ENCODE measurements around the gene MESP2. TPM values are rescaled to one million over a fixed set of nuclear protein-coding genes. Genes with fewer than 3 reads are reported as not detected.

The MESP2 gene
- total and polyA plus RNA-seq, 2 of the 13 experiments (the other 11 are each of a cell fraction or from before 2014, with no cell fraction given): not detected

DNA sequence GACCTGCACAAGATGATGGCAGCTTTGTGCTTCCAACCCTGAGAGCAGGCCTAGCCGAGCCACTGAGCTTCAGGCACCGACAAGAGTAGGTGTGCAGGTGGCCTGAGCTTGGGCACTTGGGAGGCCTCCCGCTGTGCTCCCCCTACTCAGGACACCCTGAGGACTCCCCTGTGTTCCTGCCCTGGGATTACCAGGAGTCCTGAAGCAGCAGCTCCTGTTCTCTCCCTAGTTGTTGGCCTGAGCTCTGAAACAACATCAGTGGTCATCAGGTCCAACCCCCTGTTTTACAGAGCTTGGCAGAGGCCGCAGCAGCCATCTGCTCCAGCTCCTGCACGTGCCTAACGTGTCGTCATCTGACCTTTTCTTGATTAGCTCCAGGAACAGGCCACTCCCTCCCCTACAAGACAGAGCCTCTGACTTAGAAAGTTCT is 8.0 kb upstream of the MESP2 start:
- no TSS peak for BruUV-seq (replicated peaks)
- intact Hi-C loops (cut with micrococcal nuclease; ENCODE audit: unreplicated experiment): no loop called here
- Histone ChIP-seq H3K27ac (ENCODE audit: extremely low read length, insufficient read depth, low read length) (no peak overlapping the region), H4K20me1 (ENCODE audit: insufficient read depth, low read length) (no peaks in the 10 kb centered on the region), H3K79me2 (ENCODE audit: insufficient read depth, low read length) (no peaks in the 10 kb centered on the region), H3K36me3 (replicated peaks in 1 of 2; ENCODE audit: control insufficient read depth in 1 of 2, insufficient read depth in 2 of 2, low read length in 2 of 2) (no peaks in the 10 kb centered on the region), H3K4me3 (replicated peaks in 1 of 3; ENCODE audit: insufficient read depth in 1 of 3, low read depth in 2 of 3, low read length in 3 of 3) (no peak overlapping the region; a peak in 1 of 6 replicates), H3K9me3 (ENCODE audit: low read length) (no peaks in the 10 kb centered on the region), H3K4me1 (ENCODE audit: insufficient read depth, low read length) (peaks cover 31% of the 10 kb centered on the region), H2AFZ (ENCODE audit: low read length) (no peak overlapping the region), H3K4me2 (ENCODE audit: low read depth, low read length) (no peak overlapping the region), H3K27me3 (ENCODE audit: control insufficient read depth in 1 of 2, insufficient read depth in 2 of 2, low read length in 2 of 2) (peaks cover 0 to 4% of the 10 kb centered on the region in 2 experiments; a peak in 2 of 5 replicates), H3K9ac (ENCODE audit: insufficient read depth, low read depth, low read length) (no peak overlapping the region)
- FAIRE-seq (no peak), DNase-seq (ENCODE audit: low spot score) (no peak), ATAC-seq (peak; percentile 42)
- TF ChIP-seq ZNF263 (CRISPR knock-in tag; IDR thresholded peaks at IDR 0.05): peak; percentile 60; the same call in 1 of the 2 replicates
- TF ChIP-seq BHLHE40 (IDR thresholded peaks at IDR 0.05; ENCODE audit: low read length): 0 out of 2 replicates have a peak, but pooled peaks have one; percentile 25
- TF ChIP-seq, protein P1, sequence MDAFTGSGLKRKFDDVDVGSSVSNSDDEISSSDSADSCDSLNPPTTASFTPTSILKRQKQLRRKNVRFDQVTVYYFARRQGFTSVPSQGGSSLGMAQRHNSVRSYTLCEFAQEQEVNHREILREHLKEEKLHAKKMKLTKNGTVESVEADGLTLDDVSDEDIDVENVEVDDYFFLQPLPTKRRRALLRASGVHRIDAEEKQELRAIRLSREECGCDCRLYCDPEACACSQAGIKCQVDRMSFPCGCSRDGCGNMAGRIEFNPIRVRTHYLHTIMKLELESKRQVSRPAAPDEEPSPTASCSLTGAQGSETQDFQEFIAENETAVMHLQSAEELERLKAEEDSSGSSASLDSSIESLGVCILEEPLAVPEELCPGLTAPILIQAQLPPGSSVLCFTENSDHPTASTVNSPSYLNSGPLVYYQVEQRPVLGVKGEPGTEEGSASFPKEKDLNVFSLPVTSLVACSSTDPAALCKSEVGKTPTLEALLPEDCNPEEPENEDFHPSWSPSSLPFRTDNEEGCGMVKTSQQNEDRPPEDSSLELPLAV (CRISPR knock-in tag; conservative IDR thresholded peaks at IDR 0.05; ENCODE audit: low read depth): no peak
- POLR2A ChIA-PET: interaction anchor here (0.5 to 1.3 kb wide), 3 partner anchors 11 to 151 kb away, joined by 3 to 4 read pairs (median 3); partner anchors contain the start of gene ANPEP
- in situ Hi-C loops (cut with HindIII; ENCODE audit: extremely low pct_ligation_motif_present, low pct_unique_long_range_greater_than_20kb): no loop called here
- 8% methylated on average over 3 of the region's 7 CpGs for WGBS (ENCODE audit: low lambda C conversion rate)
- CTCF ChIA-PET (ENCODE audit: low intra/inter-chr PET ratio, low total read pairs): no interaction called here

DNA sequence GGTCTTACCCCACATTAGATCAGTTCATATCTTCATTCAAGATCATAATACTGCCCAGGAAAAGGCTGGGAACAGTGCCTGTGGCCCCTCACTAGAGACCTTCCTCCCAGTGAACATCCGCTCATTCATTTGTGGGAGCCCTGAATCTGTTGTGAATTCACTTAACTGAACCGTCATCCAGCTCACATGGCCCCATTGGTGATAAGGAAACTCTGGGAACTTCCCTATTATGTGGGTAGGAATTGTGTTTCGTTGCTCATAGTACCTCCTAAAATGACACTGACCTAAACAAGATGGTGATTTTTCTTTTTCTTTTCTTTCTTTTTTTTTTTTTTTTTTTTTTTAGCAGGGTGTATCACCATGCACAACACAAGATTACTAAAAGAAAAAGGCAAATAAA is 6.8 kb upstream of the MESP2 start:
- Histone ChIP-seq H3K27ac (ENCODE audit: extremely low read length, insufficient read depth, low read length) (no peak overlapping the region), H3K4me2 (ENCODE audit: low read depth, low read length) (no peak overlapping the region), H3K79me2 (ENCODE audit: insufficient read depth, low read length) (no peaks in the 10 kb centered on the region), H4K20me1 (ENCODE audit: insufficient read depth, low read length) (no peaks in the 10 kb centered on the region), H3K4me1 (ENCODE audit: insufficient read depth, low read length) (peaks cover 35% of the 10 kb centered on the region), H3K9me3 (ENCODE audit: low read length) (no peaks in the 10 kb centered on the region), H3K36me3 (replicated peaks in 1 of 2; ENCODE audit: control insufficient read depth in 1 of 2, insufficient read depth in 2 of 2, low read length in 2 of 2) (no peaks in the 10 kb centered on the region), H3K9ac (ENCODE audit: insufficient read depth, low read depth, low read length) (no peak overlapping the region), H2AFZ (ENCODE audit: low read length) (no peak overlapping the region), H3K4me3 (replicated peaks in 1 of 3; ENCODE audit: insufficient read depth in 1 of 3, low read depth in 2 of 3, low read length in 3 of 3) (no peak overlapping the region), H3K27me3 (ENCODE audit: control insufficient read depth in 1 of 2, insufficient read depth in 2 of 2, low read length in 2 of 2) (peaks cover 0 to 4% of the 10 kb centered on the region in 2 experiments; a peak in 2 of 5 replicates)
- FAIRE-seq: no peak
- in situ Hi-C loops (cut with HindIII; ENCODE audit: extremely low pct_ligation_motif_present, low pct_unique_long_range_greater_than_20kb) (no loop called here), intact Hi-C loops (cut with micrococcal nuclease; ENCODE audit: unreplicated experiment) (no loop called here)
- POLR2A ChIA-PET: no interaction called here
- ATAC-seq: no peak
- no peak for DNase-seq (ENCODE audit: low spot score)
- no TSS peak for BruUV-seq (replicated peaks)
- CTCF ChIA-PET (ENCODE audit: low intra/inter-chr PET ratio, low total read pairs): no interaction called here
- WGBS (ENCODE audit: low lambda C conversion rate): 49% methylated on average over 3 of the region's 3 CpGs
- TF ChIP-seq KLF6 (CRISPR knock-in tag; IDR thresholded peaks at IDR 0.05) (no peak), RNF2 (conservative IDR thresholded peaks at IDR 0.05; ENCODE audit: low read depth) (no peak), NCOA1 (CRISPR knock-in tag; IDR thresholded peaks at IDR 0.05) (no peak), SSRP1 (CRISPR knock-in tag; IDR thresholded peaks at IDR 0.05) (no peak), HMGA1 (CRISPR knock-in tag; conservative IDR thresholded peaks at IDR 0.05) (no peak), ISX (CRISPR knock-in tag; conservative IDR thresholded peaks at IDR 0.05) (no peak), SMYD3 (CRISPR knock-in tag; IDR thresholded peaks at IDR 0.05) (no peak), THYN1 (CRISPR knock-in tag; IDR thresholded peaks at IDR 0.05; ENCODE audit: borderline replicate concordance, low read depth) (no peak), AGO1 (IDR thresholded peaks at IDR 0.05; ENCODE audit: low read depth, low read length, poor library complexity, severe bottlenecking) (no peak)
- TF ChIP-seq, protein P2, sequence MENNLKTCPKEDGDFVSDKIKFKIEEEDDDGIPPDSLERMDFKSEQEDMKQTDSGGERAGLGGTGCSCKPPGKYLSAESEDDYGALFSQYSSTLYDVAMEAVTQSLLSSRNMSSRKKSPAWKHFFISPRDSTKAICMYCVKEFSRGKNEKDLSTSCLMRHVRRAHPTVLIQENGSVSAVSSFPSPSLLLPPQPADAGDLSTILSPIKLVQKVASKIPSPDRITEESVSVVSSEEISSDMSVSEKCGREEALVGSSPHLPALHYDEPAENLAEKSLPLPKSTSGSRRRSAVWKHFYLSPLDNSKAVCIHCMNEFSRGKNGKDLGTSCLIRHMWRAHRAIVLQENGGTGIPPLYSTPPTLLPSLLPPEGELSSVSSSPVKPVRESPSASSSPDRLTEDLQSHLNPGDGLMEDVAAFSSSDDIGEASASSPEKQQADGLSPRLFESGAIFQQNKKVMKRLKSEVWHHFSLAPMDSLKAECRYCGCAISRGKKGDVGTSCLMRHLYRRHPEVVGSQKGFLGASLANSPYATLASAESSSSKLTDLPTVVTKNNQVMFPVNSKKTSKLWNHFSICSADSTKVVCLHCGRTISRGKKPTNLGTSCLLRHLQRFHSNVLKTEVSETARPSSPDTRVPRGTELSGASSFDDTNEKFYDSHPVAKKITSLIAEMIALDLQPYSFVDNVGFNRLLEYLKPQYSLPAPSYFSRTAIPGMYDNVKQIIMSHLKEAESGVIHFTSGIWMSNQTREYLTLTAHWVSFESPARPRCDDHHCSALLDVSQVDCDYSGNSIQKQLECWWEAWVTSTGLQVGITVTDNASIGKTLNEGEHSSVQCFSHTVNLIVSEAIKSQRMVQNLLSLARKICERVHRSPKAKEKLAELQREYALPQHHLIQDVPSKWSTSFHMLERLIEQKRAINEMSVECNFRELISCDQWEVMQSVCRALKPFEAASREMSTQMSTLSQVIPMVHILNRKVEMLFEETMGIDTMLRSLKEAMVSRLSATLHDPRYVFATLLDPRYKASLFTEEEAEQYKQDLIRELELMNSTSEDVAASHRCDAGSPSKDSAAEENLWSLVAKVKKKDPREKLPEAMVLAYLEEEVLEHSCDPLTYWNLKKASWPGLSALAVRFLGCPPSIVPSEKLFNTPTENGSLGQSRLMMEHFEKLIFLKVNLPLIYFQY (CRISPR knock-in tag; IDR thresholded peaks at IDR 0.05; ENCODE audit: borderline replicate concordance): no peak
- TF ChIP-seq, protein P3, sequence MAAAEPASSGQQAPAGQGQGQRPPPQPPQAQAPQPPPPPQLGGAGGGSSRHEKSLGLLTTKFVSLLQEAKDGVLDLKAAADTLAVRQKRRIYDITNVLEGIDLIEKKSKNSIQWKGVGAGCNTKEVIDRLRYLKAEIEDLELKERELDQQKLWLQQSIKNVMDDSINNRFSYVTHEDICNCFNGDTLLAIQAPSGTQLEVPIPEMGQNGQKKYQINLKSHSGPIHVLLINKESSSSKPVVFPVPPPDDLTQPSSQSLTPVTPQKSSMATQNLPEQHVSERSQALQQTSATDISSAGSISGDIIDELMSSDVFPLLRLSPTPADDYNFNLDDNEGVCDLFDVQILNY (CRISPR knock-in tag; conservative IDR thresholded peaks at IDR 0.05): no peak
